OCI-LY7 (cell line): ENCODE results near the gene MAGOH. TPM values are rescaled to one million over a fixed set of nuclear protein-coding genes. Genes with fewer than 3 reads are reported as not detected.

Experiments
- BruUV-seq: library from RNA; stranded (reverse); fragments of 400-500 nt; replicated peaks from 2 replicates; lab custom pipeline; 2021; lab: Mats Ljungman, UMichigan
- CTCF ChIA-PET: fragments of 300-600 bp; sonication (Branson Sonifier 250); formaldehyde crosslinking; loops from one replicate; lab custom pipeline; 2022; ENCODE audit warnings: antibody characterized with exemption; ENCODE audit not compliant: unreplicated experiment; lab: Charles Lee
- POLR2A ChIA-PET: fragments of 300-600 bp; sonication (Branson Sonifier 250); formaldehyde crosslinking; loops from one replicate; lab custom pipeline; 2022; ENCODE audit warnings: antibody characterized with exemption; lab: Charles Lee
- DNase-seq: peaks from one replicate; pipeline ENCODE4 v3.0.0-alpha.2; 2015; ENCODE audit warnings: low spot score
- H2AFZ ChIP-seq: fragments of 200-600 bp; sonication (generic), shearing (Covaris generic); 2 replicates; pipeline ENCODE4 v1.6.1; 2014; ENCODE audit warnings: mild to moderate bottlenecking, antibody characterized with exemption, low read length, moderate library complexity
- H3K27ac ChIP-seq: fragments of 200-600 bp; sonication (generic); 2 replicates; pipeline ENCODE4 v1.5.1; 2014; ENCODE audit warnings: mixed run types, low read depth, mild to moderate bottlenecking, moderate library complexity, low read length, inconsistent platforms; ENCODE audit not compliant: poor library complexity, severe bottlenecking
- H3K36me3 ChIP-seq: fragments of 200-600 bp; sonication (generic); 2 replicates; pipeline ENCODE4 v1.6.1; 2014; ENCODE audit warnings: mild to moderate bottlenecking, antibody characterized with exemption, low read length, moderate library complexity, mixed read lengths; ENCODE audit not compliant: insufficient read depth
- H3K4me1 ChIP-seq: fragments of 200-600 bp; sonication (generic); 2 replicates; pipeline ENCODE4 v1.5.1; 2014; ENCODE audit warnings: mild to moderate bottlenecking, low read length; ENCODE audit not compliant: insufficient read depth, poor library complexity, severe bottlenecking
- H3K4me2 ChIP-seq: fragments of 200-600 bp; sonication (generic); 2 replicates; pipeline ENCODE4 v1.6.1; 2014; ENCODE audit warnings: mild to moderate bottlenecking, low read length
- H3K4me3 ChIP-seq: fragments of 200-600 bp; sonication (generic); 2 replicates; pipeline ENCODE4 v1.5.1; 2014; ENCODE audit warnings: mild to moderate bottlenecking, low read depth, low read length; ENCODE audit not compliant: poor library complexity, severe bottlenecking
- H3K79me2 ChIP-seq: fragments of 200-600 bp; sonication (generic); 2 replicates; pipeline ENCODE4 v1.6.1; 2016; ENCODE audit warnings: low read depth, mild to moderate bottlenecking, low read length, moderate library complexity, mixed read lengths; ENCODE audit not compliant: insufficient read depth
- H3K9me2 ChIP-seq: fragments of 200-600 bp; sonication (generic); 2 replicates; pipeline ENCODE4 v1.6.1; 2016; ENCODE audit warnings: mild to moderate bottlenecking, low read length, mixed read lengths; ENCODE audit not compliant: insufficient read depth
- H3K9me3 ChIP-seq: fragments of 200-600 bp; sonication (generic); 2 replicates; pipeline ENCODE4 v1.6.1; 2014; ENCODE audit warnings: mild to moderate bottlenecking, mixed run types, low read length, mixed read lengths
- H4K20me1 ChIP-seq: fragments of 200-600 bp; sonication (generic); 2 replicates; pipeline ENCODE4 v1.6.1; 2014; ENCODE audit warnings: mild to moderate bottlenecking, antibody characterized with exemption, low read length, moderate library complexity, mixed read lengths; ENCODE audit not compliant: insufficient read depth
- CTCF ChIP-seq: fragments of 200-600 bp; sonication (generic); conservative IDR thresholded peaks from 2 replicates; pipeline ENCODE4 v1.5.1; 2014; ENCODE audit warnings: mild to moderate bottlenecking, antibody characterized with exemption, low read length, moderate library complexity, mixed read lengths
- EZH2phosphoT487 ChIP-seq: fragments of 200-600 bp; sonication (generic); IDR thresholded peaks from 2 replicates; pipeline ENCODE4 v1.6.1; 2018; ENCODE audit warnings: low read depth, borderline replicate concordance, mild to moderate bottlenecking, mixed run types, antibody characterized with exemption, low read length, moderate library complexity, mixed read lengths
- intact Hi-C: fragments of 100-400 bp; cut with micrococcal nuclease; formaldehyde crosslinking; loops from one replicate; pipeline ENCODE4 v1.10.0; 2022; ENCODE audit not compliant: unreplicated experiment
- total RNA-seq, 2 experiments: library from RNA; depleted of rRNA in 1 of 2; stranded (reverse); fragments of >200 nt in 1 of 2; shearing (Covaris generic) in 1 of 2; gene quantifications; 2 replicates each; pipeline ENCODE4 v1.2.3, GENCODE V29; 2014 to 2022

Gene MAGOH
- total RNA-seq, 2 experiments from 2014 or later, result 87.3 to 98.3 TPM

GRCh38 chr1:53270107-53270506 is 31.8 kb upstream of the MAGOH start:
- H3K4me1 ChIP-seq, result no peaks in the 10 kb centered on the region
- intact Hi-C loops, result no loop called here
- H3K36me3 ChIP-seq, result peaks cover 96% of the 10 kb centered on the region
- DNase-seq, result no peak
- POLR2A ChIA-PET, result no interaction called here
- TF ChIP-seq EZH2phosphoT487, result no peak
- H2AFZ ChIP-seq, result no peak overlapping the region
- H3K4me3 ChIP-seq, result no peak overlapping the region
- H3K9me2 ChIP-seq, result no peaks in the 10 kb centered on the region
- H3K9me3 ChIP-seq, result no peaks in the 10 kb centered on the region
- BruUV-seq, result no TSS peak
- H3K4me2 ChIP-seq, result no peak overlapping the region
- H3K79me2 ChIP-seq, result no peaks in the 10 kb centered on the region
- CTCF ChIA-PET, result no interaction called here
- H3K27ac ChIP-seq, result no peak overlapping the region
- no peaks in the 10 kb centered on the region for H4K20me1 ChIP-seq

- Histone ChIP-seq H3K36me3 (peaks cover 96% of the 10 kb centered on the region), H3K4me1 (no peaks in the 10 kb centered on the region), H3K4me2 (no peak overlapping the region), H3K9me3 (no peaks in the 10 kb centered on the region), H3K79me2 (no peaks in the 10 kb centered on the region), H3K27ac (no peak overlapping the region), H3K4me3 (no peak overlapping the region), H4K20me1 (no peaks in the 10 kb centered on the region), H3K9me2 (no peaks in the 10 kb centered on the region), H2AFZ (no peak overlapping the region)
- ChIA-PET POLR2A (interaction anchor here (0.7 kb wide), 1 partner anchor 385 kb away, joined by 4 read pairs; no protein-coding TSS in a partner anchor), CTCF (interaction anchor here (0.5 kb wide), 1 partner anchor 1399 kb away, joined by 3 read pairs; no protein-coding TSS in a partner anchor)
- intact Hi-C loops, result no loop called here
- BruUV-seq, result no TSS peak
- no peak for DNase-seq
- TF ChIP-seq EZH2phosphoT487, result no peak
These were observed 29.4 kb upstream of the MAGOH start for GRCh38 chr1:53267761-53268160.

- BruUV-seq, result no TSS peak
- H3K9me2 ChIP-seq, result no peaks in the 10 kb centered on the region
- H3K9me3 ChIP-seq, result no peaks in the 10 kb centered on the region
- peaks cover 97% of the 10 kb centered on the region for H3K36me3 ChIP-seq
- H4K20me1 ChIP-seq, result no peaks in the 10 kb centered on the region
- intact Hi-C loops, result no loop called here
- no peak overlapping the region for H3K27ac ChIP-seq
- no peak overlapping the region for H2AFZ ChIP-seq
- ChIA-PET POLR2A (no interaction called here), CTCF (no interaction called here)
- no peak overlapping the region for H3K4me3 ChIP-seq
- H3K4me1 ChIP-seq, result peaks cover under 1% of the 10 kb centered on the region
- no peaks in the 10 kb centered on the region for H3K79me2 ChIP-seq
- DNase-seq, result peak; percentile 8
- H3K4me2 ChIP-seq, result no peak overlapping the region
- TF ChIP-seq CTCF, result peak; percentile 56; the same call in 1 of the 2 replicates
- no peak for TF ChIP-seq EZH2phosphoT487
These were observed 27.7 kb upstream of the MAGOH start for GRCh38 chr1:53266038-53266437.

GRCh38 chr1:53265581-53265980 is 27.3 kb upstream of the MAGOH start:
- intact Hi-C loops, result no loop called here
- ChIA-PET POLR2A (no interaction called here), CTCF (no interaction called here)
- no peak overlapping the region for H2AFZ ChIP-seq
- H3K9me3 ChIP-seq, result no peaks in the 10 kb centered on the region
- H3K9me2 ChIP-seq, result no peaks in the 10 kb centered on the region
- H3K4me1 ChIP-seq, result peaks cover 5% of the 10 kb centered on the region
- no peak overlapping the region for H3K4me3 ChIP-seq
- H4K20me1 ChIP-seq, result no peaks in the 10 kb centered on the region
- TF ChIP-seq CTCF (no peak), EZH2phosphoT487 (no peak)
- H3K36me3 ChIP-seq, result peaks cover 97% of the 10 kb centered on the region
- no peak overlapping the region for H3K4me2 ChIP-seq
- no TSS peak for BruUV-seq
- no peaks in the 10 kb centered on the region for H3K79me2 ChIP-seq
- no peak overlapping the region for H3K27ac ChIP-seq
- DNase-seq, result no peak
